HL-60 (cell line): ENCODE data around the gene RPUSD4.

Source experiments
- DNase-seq, 2 experiments: peaks; one replicate each; pipeline ENCODE4 v3.0.0-alpha.2; 2010 to 2020; ENCODE audit warnings: low read depth in 1 of 2, low spot score in 1 of 2
- H3K27ac ChIP-seq: fragments of 250-450 bp; sonication (Bioruptor Pico); replicated peaks from 2 replicates; pipeline ENCODE4 v1.5.1; 2020; ENCODE audit warnings: mild to moderate bottlenecking, moderate library complexity
- H3K27me3 ChIP-seq: fragments of 250-450 bp; sonication (Bioruptor Pico); 2 replicates; pipeline ENCODE4 v1.5.1; 2021; ENCODE audit warnings: mild to moderate bottlenecking, moderate library complexity; ENCODE audit not compliant: insufficient read depth, poor library complexity, severe bottlenecking
- H3K4me3 ChIP-seq: replicated peaks from 2 replicates; pipeline ENCODE4 v1.5.1; 2011; ENCODE audit warnings: mild to moderate bottlenecking, control low read depth, low read length; ENCODE audit not compliant: insufficient read depth
- GABPA ChIP-seq: IDR thresholded peaks from 2 replicates; pipeline ENCODE4 v1.6.1; 2012; ENCODE audit warnings: low read depth
- POLR2AphosphoS5 ChIP-seq: IDR thresholded peaks from 2 replicates; pipeline ENCODE4 v1.6.1; 2012; ENCODE audit warnings: low read depth
- SPI1 ChIP-seq: IDR thresholded peaks from 2 replicates; pipeline ENCODE4 v1.6.1; 2012; ENCODE audit warnings: low read depth, mild to moderate bottlenecking, borderline replicate concordance
- TF ChIP-seq, protein P1 (sequence below): IDR thresholded peaks from 2 replicates; pipeline ENCODE4 v1.6.1; 2012; ENCODE audit warnings: low read depth; ENCODE audit not compliant: insufficient replicate concordance
- TF ChIP-seq, protein P2 (sequence below): IDR thresholded peaks from one replicate; pipeline ENCODE4 v1.5.1; 2011; ENCODE audit warnings: low read length, control low read depth, inconsistent platforms; ENCODE audit not compliant: insufficient read depth

RPUSD4 gene

DNA sequence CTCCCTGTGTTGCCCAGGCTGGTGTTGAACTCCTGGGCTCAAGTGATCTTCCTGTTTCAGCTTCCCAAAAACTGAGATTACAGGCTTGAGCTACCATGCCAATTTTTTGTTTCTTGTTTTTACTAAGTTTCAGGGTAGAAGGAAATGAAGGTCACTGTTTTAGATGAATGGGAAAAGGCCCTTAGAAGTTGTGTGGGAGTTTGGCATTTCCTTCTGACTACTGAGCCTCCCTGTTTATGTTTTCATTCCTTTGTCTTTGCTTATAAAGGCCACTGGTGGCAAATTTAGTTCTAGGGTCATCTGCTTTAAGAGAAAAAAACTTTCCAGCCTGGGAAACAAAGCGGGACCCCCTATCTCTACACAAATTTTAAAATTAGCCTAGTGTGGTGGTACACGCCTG lies 35.2 kb upstream of the RPUSD4 start:
- no peak for DNase-seq
- no peak overlapping the region for H3K4me3 ChIP-seq
- H3K27ac ChIP-seq, result no peak overlapping the region
- TF ChIP-seq GABPA (no peak), SPI1 (no peak), POLR2AphosphoS5 (no peak)
- TF ChIP-seq, protein P1, sequence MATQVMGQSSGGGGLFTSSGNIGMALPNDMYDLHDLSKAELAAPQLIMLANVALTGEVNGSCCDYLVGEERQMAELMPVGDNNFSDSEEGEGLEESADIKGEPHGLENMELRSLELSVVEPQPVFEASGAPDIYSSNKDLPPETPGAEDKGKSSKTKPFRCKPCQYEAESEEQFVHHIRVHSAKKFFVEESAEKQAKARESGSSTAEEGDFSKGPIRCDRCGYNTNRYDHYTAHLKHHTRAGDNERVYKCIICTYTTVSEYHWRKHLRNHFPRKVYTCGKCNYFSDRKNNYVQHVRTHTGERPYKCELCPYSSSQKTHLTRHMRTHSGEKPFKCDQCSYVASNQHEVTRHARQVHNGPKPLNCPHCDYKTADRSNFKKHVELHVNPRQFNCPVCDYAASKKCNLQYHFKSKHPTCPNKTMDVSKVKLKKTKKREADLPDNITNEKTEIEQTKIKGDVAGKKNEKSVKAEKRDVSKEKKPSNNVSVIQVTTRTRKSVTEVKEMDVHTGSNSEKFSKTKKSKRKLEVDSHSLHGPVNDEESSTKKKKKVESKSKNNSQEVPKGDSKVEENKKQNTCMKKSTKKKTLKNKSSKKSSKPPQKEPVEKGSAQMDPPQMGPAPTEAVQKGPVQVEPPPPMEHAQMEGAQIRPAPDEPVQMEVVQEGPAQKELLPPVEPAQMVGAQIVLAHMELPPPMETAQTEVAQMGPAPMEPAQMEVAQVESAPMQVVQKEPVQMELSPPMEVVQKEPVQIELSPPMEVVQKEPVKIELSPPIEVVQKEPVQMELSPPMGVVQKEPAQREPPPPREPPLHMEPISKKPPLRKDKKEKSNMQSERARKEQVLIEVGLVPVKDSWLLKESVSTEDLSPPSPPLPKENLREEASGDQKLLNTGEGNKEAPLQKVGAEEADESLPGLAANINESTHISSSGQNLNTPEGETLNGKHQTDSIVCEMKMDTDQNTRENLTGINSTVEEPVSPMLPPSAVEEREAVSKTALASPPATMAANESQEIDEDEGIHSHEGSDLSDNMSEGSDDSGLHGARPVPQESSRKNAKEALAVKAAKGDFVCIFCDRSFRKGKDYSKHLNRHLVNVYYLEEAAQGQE, result no peak
- TF ChIP-seq, protein P2, sequence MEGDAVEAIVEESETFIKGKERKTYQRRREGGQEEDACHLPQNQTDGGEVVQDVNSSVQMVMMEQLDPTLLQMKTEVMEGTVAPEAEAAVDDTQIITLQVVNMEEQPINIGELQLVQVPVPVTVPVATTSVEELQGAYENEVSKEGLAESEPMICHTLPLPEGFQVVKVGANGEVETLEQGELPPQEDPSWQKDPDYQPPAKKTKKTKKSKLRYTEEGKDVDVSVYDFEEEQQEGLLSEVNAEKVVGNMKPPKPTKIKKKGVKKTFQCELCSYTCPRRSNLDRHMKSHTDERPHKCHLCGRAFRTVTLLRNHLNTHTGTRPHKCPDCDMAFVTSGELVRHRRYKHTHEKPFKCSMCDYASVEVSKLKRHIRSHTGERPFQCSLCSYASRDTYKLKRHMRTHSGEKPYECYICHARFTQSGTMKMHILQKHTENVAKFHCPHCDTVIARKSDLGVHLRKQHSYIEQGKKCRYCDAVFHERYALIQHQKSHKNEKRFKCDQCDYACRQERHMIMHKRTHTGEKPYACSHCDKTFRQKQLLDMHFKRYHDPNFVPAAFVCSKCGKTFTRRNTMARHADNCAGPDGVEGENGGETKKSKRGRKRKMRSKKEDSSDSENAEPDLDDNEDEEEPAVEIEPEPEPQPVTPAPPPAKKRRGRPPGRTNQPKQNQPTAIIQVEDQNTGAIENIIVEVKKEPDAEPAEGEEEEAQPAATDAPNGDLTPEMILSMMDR, result no peak
- no peaks in the 10 kb centered on the region for H3K27me3 ChIP-seq

- TF ChIP-seq, protein P2, result no peak
- TF ChIP-seq, protein P1, result no peak
- TF ChIP-seq GABPA, result no peak
- TF ChIP-seq POLR2AphosphoS5, result no peak
- TF ChIP-seq SPI1, result no peak
- H3K27ac ChIP-seq, result no peak overlapping the region
- DNase-seq, result no peak
- H3K4me3 ChIP-seq, result no peak overlapping the region
- no peaks in the 10 kb centered on the region for H3K27me3 ChIP-seq
These were observed 21.9 kb upstream of the RPUSD4 start for GRCh38 chr11:126233391-126233790.

DNA sequence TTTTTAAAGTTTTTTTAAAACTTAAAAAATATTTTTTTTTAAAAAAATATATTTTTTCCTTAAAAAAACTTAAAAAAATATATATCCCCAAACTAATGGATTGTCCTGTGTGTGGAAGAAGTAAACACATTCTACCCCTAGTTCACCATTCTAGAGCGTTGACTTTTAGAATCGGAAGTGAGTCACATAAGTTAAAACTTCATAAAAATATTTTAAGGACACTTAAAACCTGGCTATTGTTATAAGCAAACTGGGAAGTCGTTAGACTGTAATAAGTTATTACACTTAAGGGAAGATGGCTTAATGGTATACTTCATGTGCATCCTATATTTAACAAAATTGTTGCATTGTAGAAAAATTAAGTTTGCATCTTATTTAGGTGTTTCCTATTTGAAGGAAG lies 21.2 kb upstream of the RPUSD4 start:
- Histone ChIP-seq H3K27me3 (no peaks in the 10 kb centered on the region), H3K27ac (no peak overlapping the region), H3K4me3 (no peak overlapping the region)
- no peak for DNase-seq
- TF ChIP-seq POLR2AphosphoS5, result no peak
- TF ChIP-seq, protein P2, result no peak
- no peak for TF ChIP-seq GABPA
- TF ChIP-seq, protein P1, result no peak
- no peak for TF ChIP-seq SPI1
